Ramos (cell line): ENCODE data around the gene WNT3A.

Experiments used
- in situ Hi-C: fragments of 300-500 bp; cut with MboI; formaldehyde crosslinking; loops from one replicate; pipeline ENCODE4 v1.14.3; 2022; ENCODE audit warnings: low sequenced_read_pairs; ENCODE audit not compliant: unreplicated experiment

WNT3A gene

GRCh38 chr1:228030451-228031201, 23.8 kb downstream of the WNT3A start:
- in situ Hi-C loops = no loop called here

GRCh38 chr1:228031276-228031995, 24.6 kb downstream of the WNT3A start:
- in situ Hi-C loops = no loop called here

- in situ Hi-C loops = no loop called here
Measured at GRCh38 chr1:228032041-228032440, 25.2 kb downstream of the WNT3A start.

GRCh38 chr1:228033376-228033775, 26.6 kb downstream of the WNT3A start:
- in situ Hi-C loops = no loop called here

- in situ Hi-C loops = no loop called here
Measured at GRCh38 chr1:228034954-228035837, 28.4 kb downstream of the WNT3A start.

- in situ Hi-C loops = no loop called here
Measured at GRCh38 chr1:228035844-228036243, 29.0 kb downstream of the WNT3A start.

- in situ Hi-C loops = no loop called here
Measured at GRCh38 chr1:228036701-228037231, 30.0 kb downstream of the WNT3A start.

- in situ Hi-C loops = no loop called here
Measured at GRCh38 chr1:228037401-228038386, 30.9 kb downstream of the WNT3A start.

- in situ Hi-C loops = no loop called here
Measured at GRCh38 chr1:228038387-228039005, 31.7 kb downstream of the WNT3A start.

- in situ Hi-C loops = no loop called here
Measured at GRCh38 chr1:228039006-228039903, 32.5 kb downstream of the WNT3A start.

GRCh38 chr1:228039986-228040385, 33.2 kb downstream of the WNT3A start:
- in situ Hi-C loops = no loop called here

- in situ Hi-C loops = no loop called here
Measured at GRCh38 chr1:228041316-228041715, 34.5 kb downstream of the WNT3A start.

- in situ Hi-C loops = no loop called here
Measured at GRCh38 chr1:228042508-228042907, 35.7 kb downstream of the WNT3A start.

GRCh38 chr1:228043281-228043848, 36.6 kb downstream of the WNT3A start:
- in situ Hi-C loops = no loop called here

GRCh38 chr1:228044961-228045360, 38.2 kb downstream of the WNT3A start:
- in situ Hi-C loops = no loop called here

GRCh38 chr1:228045405-228045804, 38.6 kb downstream of the WNT3A start:
- in situ Hi-C loops = no loop called here

- in situ Hi-C loops = no loop called here
Measured at GRCh38 chr1:228045871-228046270, 39.1 kb downstream of the WNT3A start.
